Stimulated activated memory B cell treated with anti-CD40 and anti-IgM and Interleukin-4, amounts not matched to agents 10 μg/mL and 1 μg/mL and 100 μg/mL, for 72 hours (primary cell): ENCODE results near the gene NACAD.
"Not testable (repeated sequence)": the region's sequence is repeated elsewhere in the genome, so short reads cannot be mapped to it uniquely, and the experiment has no call there.

Experiments used
- ATAC-seq: fragments of 150-1000 bp; cut with Tn5 transposase; 2 replicates; pipeline ENCODE4 v1.10.0; 2021
- H3K27ac Mint-ChIP-seq: one replicate; pipeline ENCODE4 v1.8.0; 2022; ENCODE audit warnings: mild to moderate bottlenecking, mixed read lengths
- H3K27me3 Mint-ChIP-seq: one replicate; pipeline ENCODE4 v1.8.0; 2022; ENCODE audit warnings: mixed read lengths
- H3K36me3 Mint-ChIP-seq: one replicate; pipeline ENCODE4 v1.8.0; 2022; ENCODE audit warnings: mixed read lengths
- H3K4me1 Mint-ChIP-seq: one replicate; pipeline ENCODE4 v1.8.0; 2022; ENCODE audit warnings: mixed read lengths
- H3K4me3 Mint-ChIP-seq: one replicate; pipeline ENCODE4 v1.8.0; 2022; ENCODE audit warnings: mild to moderate bottlenecking, moderate library complexity, mixed read lengths
- H3K9me3 Mint-ChIP-seq: one replicate; pipeline ENCODE4 v1.8.0; 2022; ENCODE audit warnings: mixed read lengths

NACAD gene

DNA sequence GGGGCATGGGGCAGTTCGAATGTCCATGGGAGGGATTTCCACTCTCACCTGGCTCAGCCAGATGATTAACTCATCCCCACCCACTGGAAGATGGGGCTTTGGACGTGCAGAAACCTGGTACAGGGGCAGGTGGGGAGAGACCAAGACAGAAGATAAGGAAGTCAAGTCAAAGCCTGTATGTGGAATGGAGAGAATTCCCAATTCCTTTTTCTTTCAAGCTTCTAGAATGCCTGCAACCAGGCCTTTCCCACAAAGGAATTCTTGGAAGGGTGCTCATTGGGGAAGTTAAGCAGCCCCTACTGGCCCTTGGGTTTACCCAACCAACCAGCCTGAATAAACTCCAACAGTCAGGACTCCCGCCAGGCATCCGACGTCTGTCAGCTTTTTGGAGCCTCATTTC is 49.7 kb downstream of the NACAD start:
- H3K36me3 Mint-ChIP-seq, result peaks cover 59% of the 10 kb centered on the region
- H3K27me3 Mint-ChIP-seq, result no peaks in the 10 kb centered on the region
- no peak overlapping the region for H3K4me3 Mint-ChIP-seq
- peak overlapping the region; percentile 48 for H3K27ac Mint-ChIP-seq
- H3K4me1 Mint-ChIP-seq, result peaks cover 74% of the 10 kb centered on the region
- no peak for ATAC-seq
- no peaks in the 10 kb centered on the region for H3K9me3 Mint-ChIP-seq

DNA sequence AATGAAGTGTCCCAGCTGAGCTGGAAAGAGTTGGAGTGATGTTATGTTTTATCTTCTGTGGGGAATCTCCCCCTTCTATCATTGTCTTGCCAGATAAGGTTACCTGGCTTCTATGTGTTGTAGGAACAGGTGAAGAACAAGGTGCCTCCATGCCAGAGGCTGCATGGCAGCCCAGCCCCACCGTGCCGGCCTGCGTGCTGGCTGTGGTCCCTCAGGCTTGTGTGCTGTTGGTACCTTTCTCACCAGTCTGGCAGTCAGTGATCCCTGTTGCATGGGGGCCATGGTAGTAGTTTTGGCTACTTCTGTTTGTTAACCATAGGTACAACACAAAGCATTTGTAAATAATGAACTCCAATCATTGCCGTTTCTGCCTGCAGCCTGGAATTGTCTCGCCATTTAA is 50.9 kb downstream of the NACAD start:
- ATAC-seq, result no peak
- H3K27ac Mint-ChIP-seq, result peak overlapping the region; percentile 71
- H3K27me3 Mint-ChIP-seq, result no peaks in the 10 kb centered on the region
- no peaks in the 10 kb centered on the region for H3K9me3 Mint-ChIP-seq
- H3K4me3 Mint-ChIP-seq, result no peak overlapping the region
- peaks cover 49% of the 10 kb centered on the region for H3K36me3 Mint-ChIP-seq
- peaks cover 76% of the 10 kb centered on the region for H3K4me1 Mint-ChIP-seq

DNA sequence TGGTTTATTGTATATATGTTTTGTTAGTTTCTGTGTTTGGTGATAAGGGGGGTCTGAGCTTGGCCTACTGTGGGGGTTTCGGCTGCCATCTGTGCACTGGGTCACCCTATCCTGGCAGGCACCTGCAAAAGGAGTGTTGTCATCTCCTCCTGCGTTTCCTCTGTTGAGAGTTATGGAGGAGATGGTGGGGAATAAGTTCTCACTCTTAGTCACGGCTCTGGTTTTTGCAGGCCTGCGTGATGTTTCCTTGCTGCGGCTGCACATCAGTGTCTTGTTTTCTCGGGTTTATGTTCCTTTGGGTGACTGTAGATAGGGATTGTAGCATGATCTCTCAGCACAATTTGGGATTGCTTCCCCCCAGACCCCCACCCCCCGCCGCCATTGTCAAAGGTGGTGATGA is 52.0 kb downstream of the NACAD start:
- ATAC-seq, result no peak
- Mint-ChIP-seq H3K36me3 (peaks cover 38% of the 10 kb centered on the region), H3K9me3 (no peaks in the 10 kb centered on the region), H3K4me1 (peaks cover 76% of the 10 kb centered on the region), H3K27me3 (no peaks in the 10 kb centered on the region), H3K4me3 (peak overlapping the region; percentile 24), H3K27ac (peak overlapping the region; percentile 71)

DNA sequence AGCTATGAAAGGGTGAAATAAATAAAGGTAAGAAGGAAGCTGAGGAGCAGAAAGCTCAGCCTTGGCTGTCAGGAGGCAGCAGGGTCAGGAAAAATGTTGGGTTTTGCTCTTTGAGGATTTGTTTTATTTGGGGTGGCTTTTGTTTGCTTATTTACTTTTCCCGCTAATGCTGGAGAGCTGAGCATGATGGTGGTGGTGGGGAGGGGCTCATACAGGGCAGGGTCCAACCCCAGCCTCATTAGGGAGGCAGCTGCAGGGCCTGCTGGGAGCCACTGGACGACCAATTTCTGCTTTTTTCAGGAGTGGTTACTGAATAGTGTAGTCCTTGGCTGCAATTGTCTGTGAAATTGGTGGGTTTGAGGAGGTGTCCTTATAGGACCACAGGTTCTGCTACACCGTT is 52.5 kb downstream of the NACAD start:
- no peak for ATAC-seq

DNA sequence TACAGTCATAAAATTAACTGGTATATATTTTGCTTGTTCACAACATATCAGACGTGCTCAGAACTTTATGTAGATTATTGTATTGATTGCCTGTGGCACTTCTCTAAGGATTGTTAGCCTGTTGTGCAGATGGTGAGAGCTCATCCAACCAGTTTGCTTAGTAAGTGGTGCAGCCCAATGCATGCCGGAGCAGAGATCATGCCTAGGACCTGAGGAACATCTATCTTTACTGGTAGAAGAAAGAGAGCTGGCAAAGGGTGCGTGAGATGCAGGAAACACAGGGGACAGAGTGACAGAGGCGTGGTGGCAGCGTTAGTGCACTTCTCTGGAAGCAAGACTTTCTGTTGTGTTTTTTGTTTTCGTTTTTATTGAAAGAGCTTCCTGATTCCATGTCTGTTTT is 52.9 kb downstream of the NACAD start:
- no peak for ATAC-seq
- Mint-ChIP-seq H3K27me3 (no peaks in the 10 kb centered on the region), H3K4me1 (peaks cover 73% of the 10 kb centered on the region), H3K27ac (peak overlapping the region; percentile 71), H3K36me3 (peaks cover 29% of the 10 kb centered on the region), H3K9me3 (no peaks in the 10 kb centered on the region), H3K4me3 (peak overlapping the region; percentile 32)

More for the DNA sequence above, 52.5 kb downstream of the NACAD start:
- Mint-ChIP-seq H3K4me1 (peaks cover 73% of the 10 kb centered on the region), H3K27ac (peak overlapping the region; percentile 71), H3K9me3 (no peaks in the 10 kb centered on the region), H3K27me3 (no peaks in the 10 kb centered on the region), H3K36me3 (peaks cover 33% of the 10 kb centered on the region), H3K4me3 (peak overlapping the region; percentile 32)

DNA sequence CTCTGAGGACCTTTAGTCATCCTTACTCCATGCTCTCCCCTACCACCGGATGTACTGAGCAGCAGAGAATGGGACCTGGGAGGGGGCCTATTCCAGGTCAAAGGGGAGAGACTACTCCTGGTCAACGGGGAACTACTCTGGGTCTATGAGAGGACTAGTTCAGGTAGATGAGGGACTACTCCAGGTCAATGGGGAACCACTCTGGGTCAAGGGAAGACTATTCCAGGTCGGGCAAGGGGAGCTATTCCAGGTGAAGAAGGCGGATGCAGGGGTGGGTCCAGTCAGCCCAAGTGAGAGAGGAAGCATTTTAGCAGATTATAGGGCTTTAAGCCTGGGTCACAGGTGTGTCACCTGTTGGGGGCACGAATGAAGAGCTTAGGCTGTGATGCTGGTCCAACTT is 53.4 kb downstream of the NACAD start:
- peaks cover 24% of the 10 kb centered on the region for H3K36me3 Mint-ChIP-seq
- no peaks in the 10 kb centered on the region for H3K27me3 Mint-ChIP-seq
- no peaks in the 10 kb centered on the region for H3K9me3 Mint-ChIP-seq
- peaks cover 68% of the 10 kb centered on the region for H3K4me1 Mint-ChIP-seq
- no peak overlapping the region for H3K4me3 Mint-ChIP-seq
- H3K27ac Mint-ChIP-seq, result peak overlapping the region; percentile 71
- no peak for ATAC-seq

DNA sequence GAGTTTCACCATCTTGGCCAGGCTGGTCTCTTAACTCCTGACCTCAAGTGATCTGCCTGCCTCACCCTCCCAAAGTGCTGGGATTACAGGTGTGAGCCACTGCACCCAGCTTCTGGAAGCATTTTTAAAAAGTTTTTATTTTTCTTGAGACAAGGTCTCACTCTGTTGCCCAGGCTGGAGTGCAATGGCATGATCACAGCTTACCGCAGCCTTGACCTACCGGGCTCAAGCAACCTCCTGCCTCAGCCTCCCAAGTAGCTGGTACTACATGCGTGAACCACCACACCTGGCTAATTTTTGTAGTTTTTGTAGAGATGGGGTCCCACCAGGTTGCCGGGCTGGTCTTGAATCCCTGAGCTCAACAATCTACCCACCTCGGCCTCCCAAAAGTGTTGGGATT is 54.1 kb downstream of the NACAD start:
- H3K4me1 Mint-ChIP-seq, result peaks cover 70% of the 10 kb centered on the region
- not testable (repeated sequence) for ATAC-seq, H3K9me3 Mint-ChIP-seq, H3K4me3 Mint-ChIP-seq, H3K27me3 Mint-ChIP-seq
- peak overlapping the region; percentile 24 for H3K27ac Mint-ChIP-seq
- peaks cover 19% of the 10 kb centered on the region for H3K36me3 Mint-ChIP-seq

DNA sequence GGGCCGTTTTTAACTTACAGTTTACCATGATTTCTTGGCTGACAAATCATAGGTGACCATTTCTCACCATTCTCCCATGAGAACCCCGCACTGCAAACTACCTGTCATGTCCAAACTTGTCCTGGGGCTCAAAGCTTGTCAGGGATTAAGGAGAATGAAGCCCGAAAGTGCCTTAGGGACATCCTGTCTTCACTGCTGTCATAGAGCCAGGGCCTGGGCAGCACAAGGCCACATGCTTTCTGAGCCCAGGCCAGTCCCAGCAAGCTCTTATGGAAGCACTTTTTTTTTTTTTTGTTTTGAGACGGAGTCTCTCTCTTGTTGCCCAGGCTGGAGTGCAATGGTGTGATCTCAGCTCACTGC is 54.9 kb downstream of the NACAD start:
- H3K36me3 Mint-ChIP-seq, result peaks cover 16% of the 10 kb centered on the region
- no peaks in the 10 kb centered on the region for H3K9me3 Mint-ChIP-seq
- H3K27me3 Mint-ChIP-seq, result no peaks in the 10 kb centered on the region
- H3K4me3 Mint-ChIP-seq, result no peak overlapping the region
- peaks cover 75% of the 10 kb centered on the region for H3K4me1 Mint-ChIP-seq
- peak overlapping the region; percentile 24 for H3K27ac Mint-ChIP-seq
- no peak for ATAC-seq

DNA sequence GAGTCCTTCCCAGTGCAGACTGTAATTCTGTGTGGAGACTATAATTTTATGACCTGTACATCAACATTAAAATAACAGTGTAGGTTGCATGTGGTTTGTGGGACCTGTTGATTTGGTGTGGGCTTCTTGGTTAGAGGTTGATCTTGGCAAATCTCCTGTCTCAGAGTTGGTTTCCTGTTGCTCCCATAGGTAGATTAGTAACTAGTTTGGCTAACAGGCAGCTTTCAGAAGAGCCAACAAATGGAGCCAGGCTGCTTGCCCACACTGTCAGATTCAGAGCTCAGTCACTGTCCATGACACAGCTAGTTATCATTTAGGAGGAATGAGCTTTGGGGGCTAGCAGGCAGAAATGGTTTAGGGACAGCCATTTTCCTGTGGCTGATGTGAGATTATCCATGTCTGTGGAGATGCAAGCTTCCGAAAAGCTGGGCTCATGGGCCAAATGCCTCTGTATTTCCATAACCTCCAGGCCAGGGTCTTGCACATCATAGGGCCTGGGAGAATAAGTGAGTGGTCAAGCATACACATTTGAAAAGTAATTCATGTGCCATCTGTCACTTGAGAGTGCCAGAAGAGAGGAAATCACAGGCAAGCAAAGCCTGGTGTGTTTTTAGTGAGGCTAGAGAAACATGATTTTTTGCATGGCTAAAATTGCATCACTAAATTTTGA is 55.4 kb downstream of the NACAD start:
- H3K36me3 Mint-ChIP-seq, result peaks cover 17% of the 10 kb centered on the region
- H3K9me3 Mint-ChIP-seq, result no peaks in the 10 kb centered on the region
- peaks cover 75% of the 10 kb centered on the region for H3K4me1 Mint-ChIP-seq
- H3K4me3 Mint-ChIP-seq, result no peak overlapping the region
- H3K27me3 Mint-ChIP-seq, result no peaks in the 10 kb centered on the region
- no peak for ATAC-seq
- peak overlapping the region; percentile 42 for H3K27ac Mint-ChIP-seq

DNA sequence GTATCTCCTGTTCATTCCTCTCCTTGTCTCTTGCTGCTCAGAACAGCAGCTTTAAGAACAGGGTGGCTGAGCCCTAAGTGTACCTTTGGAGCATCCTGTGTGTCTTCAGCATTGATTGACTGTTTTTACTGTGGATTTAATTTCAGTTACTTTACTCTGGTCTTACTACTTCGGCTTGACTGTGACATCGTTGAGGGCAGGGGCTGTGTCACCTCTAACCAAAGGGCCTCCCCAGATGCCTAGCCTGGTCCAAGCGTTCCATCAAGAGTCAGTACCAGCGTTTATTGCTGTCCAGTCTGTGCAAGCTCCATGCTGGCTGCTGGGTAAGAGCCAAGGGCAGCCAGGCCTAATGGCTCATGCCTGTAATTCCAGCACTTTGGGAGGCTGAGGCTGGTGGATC is 56.3 kb downstream of the NACAD start:
- H3K4me1 Mint-ChIP-seq, result peaks cover 84% of the 10 kb centered on the region
- H3K27me3 Mint-ChIP-seq, result no peaks in the 10 kb centered on the region
- H3K4me3 Mint-ChIP-seq, result peak overlapping the region; percentile 31
- H3K27ac Mint-ChIP-seq, result peak overlapping the region; percentile 42
- no peaks in the 10 kb centered on the region for H3K9me3 Mint-ChIP-seq
- peaks cover 19% of the 10 kb centered on the region for H3K36me3 Mint-ChIP-seq
- no peak for ATAC-seq

DNA sequence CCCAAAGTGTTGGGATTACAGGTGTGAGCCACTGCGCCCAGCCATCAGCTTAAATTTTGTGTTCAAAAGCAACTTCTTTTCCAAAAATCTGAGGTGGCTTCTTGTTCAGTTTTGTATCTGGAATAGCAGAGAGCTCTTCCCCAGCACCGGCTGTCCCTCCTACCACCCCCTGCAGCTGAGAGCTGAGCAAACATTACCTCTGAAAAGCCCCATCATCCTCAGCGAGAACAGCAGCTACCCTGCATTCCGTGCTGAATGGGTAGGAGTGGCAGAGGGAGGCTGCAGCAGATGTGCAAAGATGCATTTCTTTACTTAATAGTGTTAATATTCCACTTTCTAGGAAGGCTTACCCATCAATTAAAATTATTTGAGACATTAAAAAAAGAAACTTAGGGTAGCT is 56.9 kb downstream of the NACAD start:
- no peak for ATAC-seq
- Mint-ChIP-seq H3K9me3 (no peaks in the 10 kb centered on the region), H3K36me3 (peaks cover 23% of the 10 kb centered on the region), H3K4me1 (peaks cover 87% of the 10 kb centered on the region), H3K27me3 (no peaks in the 10 kb centered on the region), H3K27ac (peak overlapping the region; percentile 42), H3K4me3 (no peak overlapping the region)
